A549 (cell line): Measurements from ENCODE around the gene SH2B3. TPM values are rescaled to one million over a fixed set of nuclear protein-coding genes. Genes with fewer than 3 reads are reported as not detected.
A peak's percentile ranks its signal among the peaks of the same experiment; 100 is the strongest.

ENCODE experiments used
- ATAC-seq, 2 experiments: fragments of 200-7000 bp in 1 of 2; fragments of >200 bp in 1 of 2; cut with Nextera tagmentation in 1 of 2; cut with Tn5 transposase in 1 of 2; 3 replicates each; pipeline versions ENCODE4 v1.8.0 to v1.9.1; 2018 to 2020; ENCODE audit warnings: mild to moderate bottlenecking in 1 of 2, moderate library complexity in 1 of 2
- CTCF ChIA-PET: fragments of 300-600 bp; sonication (Branson Sonifier 250); formaldehyde crosslinking; extraction: SDS; loops from one replicate; lab custom pipeline; 2021; ENCODE audit warnings: antibody characterized with exemption, inconsistent platforms; lab: Yijun Ruan, JAX
- POLR2A ChIA-PET: fragments of 350-600 bp; formaldehyde crosslinking; extraction: SDS; loops from one replicate; lab custom pipeline; 2021; ENCODE audit warnings: antibody characterized with exemption, inconsistent platforms; lab: Yijun Ruan, JAX
- DNase-seq, 2 experiments: peaks; one replicate each; pipeline versions ENCODE4 v3.0.0 to v3.0.0-alpha.2; 2011 to 2016; ENCODE audit warnings: low read depth in 1 of 2, low spot score in 1 of 2
- FAIRE-seq: peaks from 2 replicates; lab custom pipeline; 2011; peaks lifted over from hg19 to GRCh38; lab: Jason Lieb, UNC
- H3K27ac ChIP-seq, 2 experiments: fragments of >200 bp; sonication (Bioruptor Twin); formaldehyde crosslinking; 3 replicates each; pipeline ENCODE4 v1.5.1; 2016 to 2017
- H3K4me1 ChIP-seq: fragments of >200 bp; sonication (Bioruptor Twin); formaldehyde crosslinking; 3 replicates; pipeline ENCODE4 v1.6.1; 2016
- H3K4me2 ChIP-seq: fragments of >200 bp; sonication (Bioruptor Twin); formaldehyde crosslinking; 3 replicates; pipeline ENCODE4 v1.6.1; 2016
- H3K4me3 ChIP-seq: fragments of >200 bp; sonication (Bioruptor Twin); formaldehyde crosslinking; 3 replicates; pipeline ENCODE4 v1.5.1; 2016
- H3K9me3 ChIP-seq: fragments of >200 bp; sonication (Bioruptor Twin); formaldehyde crosslinking; 3 replicates; pipeline ENCODE4 v1.6.1; 2016
- ATOH8 ChIP-seq: fragments of 250-450 bp; sonication (Bioruptor Pico); IDR thresholded peaks from 2 replicates; pipeline ENCODE4 v1.5.0; 2020; ENCODE audit warnings: low read depth, mild to moderate bottlenecking, moderate library complexity
- BCL3 ChIP-seq: fragments of >200 bp; sonication (Bioruptor Twin); formaldehyde crosslinking; IDR thresholded peaks from 3 replicates; pipeline ENCODE4 v1.6.1; 2016
- BHLHE40 ChIP-seq: IDR thresholded peaks from 2 replicates; pipeline ENCODE4 v1.6.1; 2012; ENCODE audit warnings: low read depth, low read length, inconsistent platforms
- CBX2 ChIP-seq: fragments of 200-600 bp; sonication (generic); IDR thresholded peaks from 2 replicates; pipeline ENCODE4 v1.6.1; 2016; ENCODE audit warnings: low read depth, mild to moderate bottlenecking, borderline replicate concordance
- CHD2 ChIP-seq: fragments of 150-350 bp; IDR thresholded peaks from 2 replicates; pipeline ENCODE4 v1.6.1; 2014; ENCODE audit warnings: low read length; ENCODE audit not compliant: partially characterized antibody
- E2F6 ChIP-seq: IDR thresholded peaks from 2 replicates; pipeline ENCODE4 v1.6.1; 2012; ENCODE audit warnings: low read depth, borderline replicate concordance
- EP300 ChIP-seq, 2 experiments: fragments of >200 bp; sonication (Bioruptor Twin); formaldehyde crosslinking; IDR thresholded peaks; 2 replicates in 1 of 2; 3 replicates in 1 of 2; pipeline ENCODE4 v1.6.1; 2016 to 2017
- ESRRA ChIP-seq: fragments of 150-350 bp; IDR thresholded peaks from 2 replicates; pipeline ENCODE4 v1.6.1; 2014; ENCODE audit warnings: mild to moderate bottlenecking, low read length, borderline replicate concordance
- HDAC2 ChIP-seq: fragments of 200-600 bp; sonication (generic); IDR thresholded peaks from 2 replicates; pipeline ENCODE4 v1.6.1; 2016
- HES2 ChIP-seq: fragments of >200 bp; sonication (Bioruptor Twin); formaldehyde crosslinking; IDR thresholded peaks from 2 replicates; pipeline ENCODE4 v1.6.1; 2016
- HOXB5 ChIP-seq: fragments of 250-450 bp; sonication (Bioruptor Pico); IDR thresholded peaks from 2 replicates; pipeline ENCODE4 v1.5.0; 2020; ENCODE audit warnings: mild to moderate bottlenecking, moderate library complexity
- JUN ChIP-seq, 2 experiments: fragments of >200 bp; sonication (Bioruptor Twin); formaldehyde crosslinking; IDR thresholded peaks; 2 replicates in 1 of 2; 3 replicates in 1 of 2; pipeline ENCODE4 v1.6.1; 2016 to 2017
- JUNB ChIP-seq: fragments of >200 bp; sonication (Bioruptor Twin); formaldehyde crosslinking; IDR thresholded peaks from 2 replicates; pipeline ENCODE4 v1.6.1; 2016
- KDM1A ChIP-seq: fragments of 200-600 bp; sonication (generic); IDR thresholded peaks from 2 replicates; pipeline ENCODE4 v1.6.1; 2016; ENCODE audit warnings: low read depth, mild to moderate bottlenecking
- MAFK ChIP-seq: fragments of 450-650 bp; IDR thresholded peaks from 2 replicates; pipeline ENCODE4 v1.6.1; 2014; ENCODE audit not compliant: partially characterized antibody
- MAX ChIP-seq: IDR thresholded peaks from 2 replicates; pipeline ENCODE4 v1.6.1; 2012
- MAZ ChIP-seq: fragments of 150-350 bp; IDR thresholded peaks from 2 replicates; pipeline ENCODE4 v1.6.1; 2014; ENCODE audit warnings: antibody characterized with exemption, low read depth, low read length, borderline replicate concordance
- PHF8 ChIP-seq: fragments of 200-600 bp; sonication (generic); IDR thresholded peaks from 2 replicates; pipeline ENCODE4 v1.6.1; 2016; ENCODE audit warnings: low read depth, mild to moderate bottlenecking, antibody characterized with exemption, moderate library complexity, borderline replicate concordance
- POLR2A ChIP-seq: IDR thresholded peaks from 2 replicates; pipeline ENCODE4 v1.6.1; 2012; ENCODE audit warnings: mild to moderate bottlenecking, low read length
- REST ChIP-seq: fragments of 200-600 bp; sonication (generic); IDR thresholded peaks from 2 replicates; pipeline ENCODE4 v1.6.1; 2016; ENCODE audit warnings: antibody characterized with exemption, mild to moderate bottlenecking, moderate library complexity
- RFX5 ChIP-seq: fragments of 450-650 bp; IDR thresholded peaks from 2 replicates; pipeline ENCODE4 v1.7.1; 2014; ENCODE audit warnings: antibody characterized with exemption, mild to moderate bottlenecking, moderate library complexity
- ZSCAN20 ChIP-seq: fragments of 250-450 bp; sonication (Bioruptor Pico); IDR thresholded peaks from 2 replicates; pipeline ENCODE4 v1.8.0; 2022; ENCODE audit warnings: mild to moderate bottlenecking, moderate library complexity
- WGBS: methylation state at CpG from one replicate; pipeline ENCODE4 v1.1.6; 2017; ENCODE audit errors: missing lambda C conversion rate; 5-methylcytosine and 5-hydroxymethylcytosine counted together
- polyA plus RNA-seq, 4 experiments: library from polyadenylated mRNA; depleted of rRNA in 3 of 4; stranded (reverse); fragments of >200 nt; fragmentation: RNase III in 1 of 4; extraction: RNeasy Plus Mini Kit Qiagen cat#74134 plus additional on column Dnase treatment in 1 of 4; gene quantifications; 2 replicates in 3 of 4; 3 replicates in 1 of 4; pipeline ENCODE4 v1.2.3, GENCODE V29; 2011 to 2017

Gene SH2B3
- polyA plus RNA-seq, 2 of the 4 experiments (the other 2 are of a cell fraction), result 2.3 to 2.5 TPM

GRCh38 chr12:111368788-111369495 lies 36.8 kb upstream of the SH2B3 start, which contains the start of gene PHETA1:
Gene PHETA1, minus strand, starts transcription at chr12:111369095. Its CDS starts 5,668 bp downstream, at chr12:111363427.
- Histone ChIP-seq H3K27ac (peak within 1 kb of the TSS; percentile 76 to 91), H3K9me3 (no peaks in the 10 kb centered on the region), H3K4me1 (peaks cover 17% of the 10 kb centered on the region), H3K4me3 (peak within 1 kb of the TSS; percentile 91), H3K4me2 (peak within 1 kb of the TSS; percentile 97)
- FAIRE-seq (no peak), ATAC-seq (peak; percentile 95 to 97), DNase-seq (peak; percentile 87 to 94)
- ChIA-PET CTCF (interaction anchor here (0.9 to 5.5 kb wide), 8 partner anchors 9 to 475 kb away, joined by 3 to 36 read pairs (median 4); no protein-coding TSS in a partner anchor), POLR2A (interaction anchor here (0.6 kb wide), 1 partner anchor 433 kb away, joined by 9 read pairs; no protein-coding TSS in a partner anchor)
- WGBS, result 2% methylated on average over 23 of the region's 72 CpGs
- TF ChIP-seq REST (no peak), MAX (peak; percentile 61; the same call in 1 of the 2 replicates), E2F6 (peak; percentile 65; the same call in 1 of the 2 replicates), BCL3 (0 out of 3 replicates have a peak, but pooled peaks have one; percentile 43), CHD2 (no peak), PHF8 (peak; percentile 66; the same call in 1 of the 2 replicates), ATOH8 (no peak), BHLHE40 (no peak), JUN (IDR thresholded peaks at IDR 0.05) (peak in 1 of 2 experiments; percentile 42; a peak in 1 of 5 replicates), MAZ (no peak), POLR2A (peak; percentile 79), ZSCAN20 (CRISPR knock-in tag) (no peak)

- no peak for FAIRE-seq
Observed at GRCh38 chr12:111369496-111370220, 36.1 kb upstream of the SH2B3 start.

More at GRCh38 chr12:111369496-111370220, 36.1 kb upstream of the SH2B3 start:
- peak overlapping the region; percentile 91 for H3K4me3 ChIP-seq
- H3K4me2 ChIP-seq, result peak overlapping the region; percentile 97
- WGBS, result 74% methylated on average over 13 of the region's 13 CpGs
- no peaks in the 10 kb centered on the region for H3K9me3 ChIP-seq
- H3K27ac ChIP-seq, result peak overlapping the region; percentile 62 to 91; a peak in 5 of 6 replicates
- TF ChIP-seq ESRRA, result no peak
- TF ChIP-seq RFX5, result no peak
- TF ChIP-seq HOXB5 (CRISPR knock-in tag), result no peak
- TF ChIP-seq HES2, result no peak
- no peak for TF ChIP-seq HDAC2
- no peak for TF ChIP-seq CBX2
- no peak for TF ChIP-seq REST
- no peak for TF ChIP-seq EP300 (IDR thresholded peaks at IDR 0.05)
- TF ChIP-seq JUNB, result no peak
- no peak for TF ChIP-seq KDM1A
- TF ChIP-seq MAFK, result no peak
- TF ChIP-seq, all 56 proteins: peak for 0
- H3K4me1 ChIP-seq, result peaks cover 17% of the 10 kb centered on the region
- ATAC-seq (no peak), DNase-seq (no peak)
- ChIA-PET CTCF (interaction anchor here (0.9 to 5.5 kb wide), 7 partner anchors 9 to 475 kb away, joined by 3 to 36 read pairs (median 4); no protein-coding TSS in a partner anchor), POLR2A (no interaction called here)
